Measurements from ENCODE around the gene CCM2L. TPM values are rescaled to one million over a fixed set of nuclear protein-coding genes. Genes with fewer than 3 reads are reported as not detected.

The CCM2L gene
- total and polyA plus RNA-seq, 2 donors (not counting 3 experiments of a cell fraction or from before 2014, with no cell fraction given) = 10.8 to 13.4 TPM

- H2AFZ ChIP-seq (ENCODE audit: low read depth, low read length) = no peak overlapping the region
- no peak overlapping the region for H3K9ac ChIP-seq (replicated peaks; ENCODE audit: extremely low read depth, insufficient read depth, low read length)
- H3K79me2 ChIP-seq (ENCODE audit: control insufficient read depth, insufficient read depth, low read length) = no peaks in the 10 kb centered on the region
- ChIA-PET POLR2A (no interaction called here), CTCF (interaction anchor here (0.7 to 1.1 kb wide), 2 partner anchors 12 to 40 kb away, joined by 3 read pairs; no protein-coding TSS in a partner anchor)
- no peak for FAIRE-seq
- TF ChIP-seq POLR2AphosphoS5 (IDR thresholded peaks at IDR 0.05; ENCODE audit: insufficient read depth, low read depth, low read length) (no peak), GATA2 (IDR thresholded peaks at IDR 0.05; ENCODE audit: insufficient read depth, insufficient read length, low read depth, low read length) (no peak), POLR2A (IDR thresholded peaks at IDR 0.05; ENCODE audit: low read depth, low read length) (no peak), FOS (IDR thresholded peaks at IDR 0.05; ENCODE audit: borderline replicate concordance, insufficient read depth, low read length) (no peak), MYC (IDR thresholded peaks at IDR 0.05; ENCODE audit: low read depth, low read length) (no peak), MAX (IDR thresholded peaks at IDR 0.05; ENCODE audit: insufficient read depth, insufficient read length) (no peak), EZH2 (IDR thresholded peaks at IDR 0.05; ENCODE audit: borderline replicate concordance, low read depth, low read length, severe bottlenecking) (no peak), CTCF (IDR thresholded peaks at IDR 0.05; ENCODE audit: extremely low read depth in 1 of 2, insufficient read depth in 1 of 2, low read depth in 1 of 2, low read length in 2 of 2) (no peak)
- H3K9me1 ChIP-seq (replicated peaks; ENCODE audit: control insufficient read depth, extremely low read depth, insufficient read depth, low read length) = no peaks in the 10 kb centered on the region
- H3K4me2 ChIP-seq (ENCODE audit: insufficient read depth, low read length) = no peak overlapping the region
- no peaks in the 10 kb centered on the region for H3K9me3 ChIP-seq (replicated peaks; ENCODE audit: control insufficient read depth, insufficient read depth, low read length)
- no peak for DNase-seq (ENCODE audit: low read depth, low spot score)
- intact Hi-C loops (cut with micrococcal nuclease) (no loop called here), dilution Hi-C loops (cut with MboI; ENCODE audit: extremely low pct_ligation_motif_present, low sequenced_read_pairs) (no loop called here)
- no peak overlapping the region for H3K27ac ChIP-seq (ENCODE audit: insufficient read depth, low read depth, low read length)
- no peaks in the 10 kb centered on the region for H3K36me3 ChIP-seq (ENCODE audit: control insufficient read depth in 2 of 2, extremely low read depth in 1 of 2, insufficient read depth in 2 of 2, low read length in 2 of 2)
- no peak overlapping the region for H3K4me3 ChIP-seq (replicated peaks in 1 of 3; ENCODE audit: insufficient read depth in 1 of 3, low read depth in 1 of 3, low read length in 3 of 3)
- H4K20me1 ChIP-seq (replicated peaks; ENCODE audit: control insufficient read depth, extremely low read depth, insufficient read depth, low read length) = no peaks in the 10 kb centered on the region
- no TSS peak for BruUV-seq (replicated peaks)
- H3K4me1 ChIP-seq (ENCODE audit: control insufficient read depth, extremely low read depth, insufficient read depth, low read length) = peaks cover 3% of the 10 kb centered on the region
- H3K27me3 ChIP-seq (ENCODE audit: control insufficient read depth in 2 of 2, insufficient read depth in 2 of 2, low read length in 2 of 2) = peaks cover 3 to 8% of the 10 kb centered on the region in 2 experiments
Observed at GRCh38 chr20:32072168-32072750, 62.0 kb downstream of the CCM2L start.

Data from endothelial cell of umbilical vein (primary cell).